ELR (cell line): ENCODE results near the gene PSMA7.
"Not testable (repeated sequence)": the region's sequence is repeated elsewhere in the genome, so short reads cannot be mapped to it uniquely, and the experiment has no call there.

Experiments
- DNase-seq: peaks from one replicate; pipeline ENCODE4 v3.0.0-alpha.2; 2015; ENCODE audit warnings: low read depth

The PSMA7 gene

DNA sequence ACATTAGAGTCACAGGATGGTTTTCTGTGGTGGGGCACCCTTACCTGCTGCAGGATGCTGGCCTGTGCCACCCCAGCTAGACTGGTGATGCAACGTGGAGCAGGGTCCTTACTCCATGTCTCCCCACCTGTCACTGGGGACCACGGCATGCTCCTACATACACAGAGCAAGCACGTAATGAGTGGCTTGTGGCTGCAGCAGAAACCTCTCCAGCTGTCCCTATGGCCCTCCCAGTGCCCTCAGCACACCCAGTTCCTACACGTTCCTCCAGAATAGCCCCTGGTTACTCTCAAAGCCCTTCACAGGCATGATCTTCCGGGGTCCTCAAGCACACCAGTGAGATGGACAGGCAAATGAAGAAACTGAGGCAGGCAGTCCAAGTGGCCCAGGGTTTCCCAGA lies 24.1 kb downstream of the PSMA7 start:
- DNase-seq: no peak

DNA sequence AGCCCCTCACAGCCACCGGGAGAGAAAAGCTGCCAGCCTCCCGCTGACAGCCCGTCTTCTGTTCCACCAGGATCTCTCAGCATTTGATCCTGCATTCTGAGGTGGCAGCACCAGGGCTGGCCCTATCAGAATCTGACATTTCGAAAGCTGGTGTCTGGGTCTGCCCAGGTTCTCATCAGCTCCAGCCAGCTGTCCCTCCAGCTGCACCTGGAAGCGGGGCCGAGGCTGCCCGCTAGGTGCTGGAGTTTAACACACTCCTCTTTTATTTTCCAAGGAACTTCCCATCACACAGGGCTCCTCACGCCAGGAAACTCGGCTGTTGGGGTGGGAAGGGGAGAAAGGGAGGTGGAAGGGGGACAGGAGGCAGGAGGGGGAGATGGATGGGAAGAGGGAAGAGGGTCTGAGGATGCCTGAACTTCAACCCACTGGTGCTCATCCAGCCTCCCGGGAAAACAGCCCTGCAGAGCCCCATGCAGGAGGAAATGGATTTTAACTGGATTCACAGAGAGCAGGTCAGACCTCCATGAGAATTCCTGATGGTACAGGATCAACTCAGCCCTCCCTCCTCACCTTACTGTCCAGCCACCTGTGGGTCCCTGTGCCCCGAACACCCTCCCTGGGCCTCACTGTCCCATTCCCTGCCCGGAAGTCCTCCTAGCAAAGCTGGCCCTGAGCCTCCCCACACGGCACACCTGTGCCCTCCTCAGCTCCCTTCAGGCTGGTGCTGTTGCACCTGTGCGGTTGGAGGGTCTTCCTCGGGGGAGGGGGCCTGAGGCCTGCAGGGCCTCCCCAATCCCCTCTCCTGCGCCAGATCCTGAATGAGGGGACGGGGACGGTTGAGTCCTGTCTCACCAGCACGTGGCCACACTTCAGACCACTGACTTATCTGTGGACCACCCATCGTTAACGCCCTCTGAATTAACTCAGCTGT lies 24.8 kb downstream of the PSMA7 start:
- DNase-seq: no peak

DNA sequence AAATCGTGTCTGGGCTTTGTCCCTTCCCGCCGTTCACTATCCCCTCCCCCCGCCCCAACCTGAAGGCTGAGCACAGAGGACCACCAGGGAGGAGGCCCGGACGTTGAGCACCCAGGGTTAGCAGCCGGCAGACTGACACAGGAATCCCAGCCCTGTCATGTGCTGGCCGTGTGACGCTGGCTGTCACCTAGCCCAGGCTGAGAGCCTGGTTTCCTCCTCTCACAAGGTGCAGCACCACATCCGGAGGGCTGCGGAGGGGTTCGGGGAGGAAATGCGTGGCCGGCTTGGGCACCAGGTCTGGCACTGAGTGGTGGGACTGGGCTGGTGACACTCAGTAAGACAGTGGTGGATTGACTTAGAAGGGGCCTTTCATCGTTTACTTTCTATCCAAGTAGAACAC lies 25.5 kb downstream of the PSMA7 start:
- no peak for DNase-seq

DNA sequence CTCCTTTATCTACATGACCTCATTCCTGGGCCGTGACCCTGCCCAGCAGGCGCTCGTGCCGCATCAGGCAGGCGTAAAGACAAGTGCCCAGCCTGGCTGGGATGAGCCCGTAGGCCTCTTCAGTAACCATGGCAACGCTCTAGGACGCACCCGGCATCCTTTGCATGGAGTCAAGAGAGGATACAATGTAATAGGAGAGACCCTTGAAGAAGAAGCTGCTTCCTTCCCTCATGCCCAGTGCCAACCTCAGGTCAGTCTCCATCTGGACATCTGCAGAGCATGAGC lies 25.9 kb downstream of the PSMA7 start:
- no peak for DNase-seq

DNA sequence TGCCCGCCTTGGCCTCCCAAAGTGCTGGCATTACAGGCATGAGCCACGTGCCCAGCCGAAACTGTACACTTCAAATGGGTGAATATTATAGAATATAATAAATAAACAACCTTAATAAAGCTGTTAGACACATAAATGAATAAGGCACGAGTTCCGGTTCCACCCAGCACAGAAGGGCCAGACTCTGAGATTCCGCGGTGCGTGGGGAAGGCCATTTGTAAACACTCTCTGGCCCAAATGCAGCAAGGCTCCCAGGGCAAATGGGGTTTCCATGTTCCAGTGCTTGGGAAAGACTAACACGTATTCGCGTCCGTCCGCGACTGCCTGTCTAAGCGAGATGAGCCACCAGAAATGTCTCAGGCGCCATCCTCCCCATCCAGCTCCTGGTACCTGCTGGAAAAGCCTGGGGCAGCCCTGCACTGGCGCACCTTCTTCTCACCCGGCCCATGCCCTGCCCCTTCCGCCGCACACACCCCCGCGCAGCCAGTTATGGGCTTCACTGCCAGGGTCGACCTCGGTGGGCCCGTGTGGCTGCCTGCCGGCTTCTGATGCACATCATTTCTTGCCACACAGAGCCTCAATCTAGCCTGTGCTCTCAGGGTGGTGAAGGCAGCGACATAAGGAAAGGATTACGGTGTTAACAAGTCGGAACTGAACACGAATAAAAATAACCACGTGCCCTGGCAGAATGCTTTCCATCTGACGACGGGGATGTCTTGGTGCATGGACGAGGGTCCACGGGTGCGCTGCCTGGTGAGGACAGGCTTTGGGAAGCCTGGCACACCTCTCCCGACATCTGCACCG lies 26.4 kb downstream of the PSMA7 start:
- no peak for DNase-seq

DNA sequence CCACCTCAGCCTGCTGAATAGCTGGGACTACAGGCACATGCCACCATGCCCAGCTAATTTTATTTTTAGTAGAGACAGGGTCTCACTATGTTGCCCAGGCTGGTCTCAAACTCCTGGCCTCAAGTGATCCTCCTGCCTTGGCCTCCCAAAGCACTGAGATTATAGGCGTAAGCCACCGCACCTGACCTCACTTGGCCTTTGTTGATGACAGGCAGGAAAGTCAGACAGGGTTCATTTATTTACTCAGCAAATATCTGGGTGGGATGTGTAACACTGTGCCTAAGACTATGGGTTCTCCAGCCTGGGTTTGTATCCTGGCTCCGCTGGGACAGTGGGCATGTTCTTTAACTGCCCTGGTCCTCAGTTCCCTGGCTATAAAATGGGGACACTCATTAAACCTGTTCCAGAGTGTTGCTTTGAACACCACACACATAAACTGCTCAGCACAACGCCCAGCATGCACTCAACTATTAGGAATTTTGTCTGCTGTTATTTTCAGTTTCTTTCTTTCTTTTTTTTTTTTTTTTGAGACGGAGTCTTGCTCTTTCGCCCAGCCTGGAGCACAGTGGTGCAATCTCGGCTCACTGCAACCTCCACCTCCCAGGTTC lies 27.3 kb downstream of the PSMA7 start:
- not testable (repeated sequence) for DNase-seq

DNA sequence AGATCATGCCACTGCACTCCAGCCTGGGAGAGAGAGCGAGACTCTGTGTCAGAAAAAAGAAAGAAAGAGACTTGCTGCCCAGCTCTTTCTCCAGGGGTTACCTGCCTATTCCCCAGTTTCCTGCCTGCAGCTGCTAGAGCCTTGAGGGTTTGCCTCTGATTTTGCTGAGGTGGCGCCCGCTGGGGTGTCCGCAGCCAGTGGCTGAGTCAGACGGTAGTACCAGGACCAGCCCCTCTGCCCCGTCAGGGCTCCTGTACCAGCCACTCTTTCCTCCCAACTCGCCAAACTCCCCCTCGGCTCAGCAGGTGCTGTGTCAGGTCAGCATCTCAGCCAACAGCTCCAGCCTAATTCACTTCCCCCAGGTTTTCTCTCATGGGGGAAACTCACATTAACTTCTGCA lies 28.3 kb downstream of the PSMA7 start:
- DNase-seq: no peak

DNA sequence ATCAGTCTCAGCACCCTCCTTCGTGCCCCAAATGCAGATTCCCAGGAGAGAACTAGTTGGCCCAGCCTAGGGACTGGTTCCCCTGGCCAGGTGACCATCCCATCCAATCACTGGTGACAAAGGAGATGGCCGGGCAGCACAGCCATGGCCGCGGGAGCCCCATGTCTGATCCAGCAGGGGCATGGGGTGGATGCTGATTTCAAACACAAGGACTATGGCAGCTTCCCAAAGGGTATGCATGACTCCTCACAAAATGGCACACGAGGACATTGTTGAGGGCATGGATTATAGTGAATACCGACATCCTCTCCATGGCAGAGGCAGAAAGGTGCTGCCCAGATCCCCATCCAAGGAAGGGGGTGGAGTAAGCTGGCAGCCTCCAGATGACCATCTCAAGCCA lies 30.8 kb downstream of the PSMA7 start:
- DNase-seq: no peak

DNA sequence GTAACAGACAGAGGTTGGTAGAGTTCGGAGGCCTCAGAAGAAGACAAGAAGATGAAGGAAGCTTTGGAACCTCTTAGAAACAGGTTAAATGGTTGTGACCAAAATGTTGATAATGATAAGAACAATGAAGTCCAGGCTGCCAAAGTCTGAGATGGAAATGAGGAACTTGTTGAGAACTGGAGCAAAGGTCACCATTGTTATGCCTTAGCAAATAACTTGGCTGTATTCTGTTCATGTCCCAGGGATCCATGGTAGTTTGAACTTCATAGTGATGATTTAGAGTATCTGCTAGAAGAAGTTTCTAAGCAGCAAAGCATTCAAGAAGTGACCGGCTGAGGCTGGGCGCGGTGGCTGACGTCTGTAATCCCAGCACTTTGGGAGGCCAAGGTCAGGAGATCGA lies 32.0 kb downstream of the PSMA7 start:
- DNase-seq: no peak

DNA sequence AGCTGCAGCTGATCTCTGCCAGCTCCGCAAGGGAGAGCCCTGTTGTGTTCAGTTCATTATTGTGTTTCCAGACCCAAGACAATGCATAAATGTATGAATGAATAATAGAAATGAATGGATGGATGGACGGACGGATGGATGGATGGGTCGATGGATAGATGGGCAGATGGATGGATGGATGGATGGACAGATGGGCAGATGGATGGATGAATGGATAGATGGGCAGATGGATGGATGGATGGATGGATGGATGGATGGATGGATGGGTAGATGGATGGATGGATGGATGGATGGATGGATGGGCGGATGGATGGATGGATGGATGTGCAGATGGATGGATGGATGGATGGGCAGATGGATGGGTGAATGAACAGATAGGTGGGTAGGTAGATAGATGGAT lies 37.6 kb downstream of the PSMA7 start:
- DNase-seq: no peak

DNA sequence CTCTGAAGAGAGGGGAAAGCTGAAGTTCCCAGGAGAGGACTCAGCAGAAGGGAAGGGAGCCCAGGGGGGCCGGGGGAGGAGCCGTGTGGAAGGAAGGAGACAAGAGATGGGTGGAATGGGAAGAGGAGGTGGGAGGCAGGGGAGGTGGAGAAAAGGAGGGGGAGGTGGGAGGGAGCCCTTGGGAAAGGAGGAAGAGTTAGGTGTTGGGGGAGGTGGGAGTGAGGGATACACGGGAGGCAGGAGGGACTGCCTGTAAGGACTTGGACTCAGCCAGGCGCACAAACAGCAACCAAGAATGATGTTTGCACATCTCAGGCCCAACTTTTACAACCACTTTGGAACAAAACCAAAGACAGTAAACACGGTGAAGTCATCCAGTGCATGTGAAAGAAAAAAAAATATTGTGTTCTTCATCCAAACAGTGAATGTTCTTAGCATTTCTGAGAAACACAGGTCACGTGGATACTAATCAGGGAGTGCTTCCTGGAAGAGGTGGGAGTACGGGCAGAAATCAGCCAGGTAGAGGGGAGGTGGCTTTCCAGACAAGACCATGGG lies 38.3 kb downstream of the PSMA7 start:
- DNase-seq: no peak

DNA sequence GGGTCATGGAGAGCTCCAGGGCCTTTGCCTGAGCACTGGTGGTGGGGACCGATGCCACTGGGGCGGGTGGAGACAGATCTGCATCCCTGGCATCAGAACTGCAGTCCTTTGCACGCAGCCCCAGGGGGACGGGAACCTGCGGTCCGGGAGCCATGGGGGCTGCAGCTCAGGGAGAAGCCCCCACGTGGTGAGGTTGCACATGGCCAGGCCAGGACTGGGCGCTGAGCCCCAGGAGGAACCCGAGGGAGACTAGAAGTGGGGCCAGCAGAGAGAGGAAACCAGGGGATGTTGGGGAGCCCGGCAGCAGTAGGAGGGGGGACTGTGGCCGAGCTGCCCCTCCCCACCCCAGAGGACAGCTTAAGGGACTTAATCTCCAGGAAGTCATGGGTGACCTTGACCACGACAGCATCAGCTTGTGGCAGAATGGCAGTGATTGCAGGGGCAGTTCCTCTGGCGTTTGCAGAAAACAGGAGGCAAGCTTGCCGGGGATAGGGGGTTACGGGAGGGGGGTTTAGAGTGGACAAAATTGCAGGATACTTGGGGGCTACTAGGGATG lies 38.9 kb downstream of the PSMA7 start:
- no peak for DNase-seq

DNA sequence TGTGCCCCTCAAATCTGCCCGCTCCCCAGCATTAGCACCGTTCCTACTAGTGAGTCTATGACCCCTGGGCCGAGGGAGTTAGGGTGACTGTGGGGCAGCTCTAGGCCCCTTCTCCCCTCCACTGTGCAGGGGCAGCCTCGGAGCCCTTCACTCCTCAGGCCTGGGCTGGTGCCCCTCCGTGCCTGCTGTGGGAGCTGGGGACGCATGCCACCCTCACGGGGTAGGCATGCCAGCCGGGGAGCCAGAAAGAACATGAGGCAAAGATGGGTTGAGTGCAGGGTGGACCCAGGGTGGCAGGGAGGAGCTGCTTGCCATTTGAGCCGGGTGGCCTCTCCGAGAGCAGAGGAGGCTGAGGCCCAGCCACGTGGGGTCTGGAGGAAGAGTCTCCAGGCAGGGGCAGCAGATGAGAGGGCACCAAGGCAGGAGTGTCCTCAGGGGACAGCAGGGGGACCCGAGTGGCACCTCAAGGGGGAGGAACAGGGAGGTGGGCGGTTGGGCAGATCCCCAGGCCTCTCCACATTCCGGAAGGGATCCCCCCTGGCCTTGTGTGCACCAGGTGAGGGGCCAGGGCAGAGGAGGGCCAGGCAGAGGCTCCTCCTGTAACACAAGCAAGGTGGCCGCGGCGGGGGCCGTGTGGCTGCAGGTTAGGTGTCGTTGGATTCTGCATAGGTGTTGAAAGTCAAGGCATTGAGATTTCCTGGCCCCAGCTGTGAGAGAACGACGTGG lies 39.5 kb downstream of the PSMA7 start:
- DNase-seq: no peak

DNA sequence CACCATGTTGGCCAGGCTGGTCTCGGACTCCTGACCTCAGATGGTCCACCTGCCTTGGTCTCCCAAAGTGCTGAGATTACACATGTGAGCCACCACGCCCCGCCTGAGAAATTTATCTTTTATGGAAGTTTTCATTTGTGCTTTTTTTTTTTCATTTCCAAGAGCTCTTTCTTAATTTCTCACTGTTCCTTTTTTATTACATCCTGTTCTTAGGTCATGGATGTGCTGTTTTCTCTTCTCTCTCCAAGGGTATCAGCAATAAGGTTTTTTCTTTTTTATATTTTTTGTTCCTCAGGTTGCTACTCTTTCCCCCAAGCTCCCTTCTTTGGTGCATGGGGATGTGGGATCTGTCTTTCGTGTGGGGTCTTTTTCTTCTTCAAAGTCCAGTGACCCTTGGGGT lies 42.1 kb downstream of the PSMA7 start:
- no peak for DNase-seq

DNA sequence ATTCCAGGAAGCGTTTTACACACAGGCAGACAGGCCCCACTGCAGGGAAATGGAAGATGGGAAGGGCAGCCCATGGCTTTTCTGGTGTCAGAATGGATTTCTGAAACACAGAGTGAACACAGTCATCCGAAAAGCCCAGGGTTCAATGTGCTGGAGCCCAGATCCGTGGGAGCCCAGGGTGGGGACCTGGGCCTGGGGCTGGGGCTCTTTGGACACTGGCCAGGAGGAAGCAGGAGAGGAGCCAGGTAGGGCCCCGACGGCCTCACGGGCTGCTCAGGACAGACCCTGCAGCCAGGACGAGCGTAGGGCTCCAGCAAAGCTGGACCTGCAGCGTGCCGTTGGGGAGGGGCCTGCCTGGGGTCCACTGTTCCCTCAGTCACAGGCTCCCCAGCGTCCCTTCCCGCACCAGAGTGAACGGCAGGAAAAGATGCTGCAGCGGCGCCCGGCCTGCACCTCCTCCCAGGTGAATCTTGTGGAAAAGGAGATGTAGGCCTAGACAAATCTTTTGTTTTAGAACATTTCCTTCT lies 45.2 kb downstream of the PSMA7 start:
- no peak for DNase-seq

DNA sequence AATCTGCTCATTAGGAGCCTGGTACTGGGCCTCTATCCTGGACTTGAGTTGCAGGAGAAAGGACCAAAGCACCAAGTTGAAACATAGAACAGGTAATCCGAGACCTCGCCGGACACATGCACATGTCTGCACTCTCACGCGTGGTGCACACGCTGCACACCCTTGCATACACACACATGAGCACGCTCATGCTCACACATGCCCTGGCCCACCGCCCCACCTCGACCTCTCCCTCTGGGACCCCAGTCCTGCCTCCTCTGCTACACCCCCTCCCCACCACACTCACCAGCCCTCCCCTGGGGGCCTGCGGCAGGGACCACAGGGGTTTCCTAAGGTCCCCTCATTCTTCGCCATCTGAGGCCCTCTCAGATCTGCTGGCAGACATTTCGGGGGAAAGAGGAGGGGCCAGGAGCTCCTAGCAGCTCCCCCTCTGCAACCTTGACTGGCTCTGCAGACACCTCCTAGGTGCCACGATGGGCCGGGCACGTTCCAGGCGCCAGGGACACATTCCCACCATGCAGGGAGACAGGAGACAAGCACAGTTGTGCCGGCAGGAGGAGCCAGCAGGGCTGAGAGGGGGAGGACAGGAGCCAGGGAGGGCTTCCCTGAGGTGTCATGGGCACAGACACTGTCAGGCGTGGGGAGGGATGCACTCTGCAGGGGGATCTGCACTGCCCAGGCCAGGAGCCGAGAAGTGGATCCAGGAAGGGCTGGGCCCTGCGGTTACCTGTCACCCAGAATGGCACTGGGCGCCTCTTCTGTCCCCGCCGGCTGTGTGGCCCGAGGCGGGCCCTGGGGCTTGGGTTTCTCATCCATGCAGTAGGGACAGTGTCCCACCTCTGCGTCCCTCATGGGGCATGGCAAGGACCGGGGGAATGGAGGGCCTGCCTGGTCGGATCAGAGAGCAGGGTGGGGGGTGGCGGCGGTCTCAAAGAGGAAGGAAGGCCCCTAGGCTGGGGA lies 46.5 kb downstream of the PSMA7 start:
- DNase-seq: no peak

DNA sequence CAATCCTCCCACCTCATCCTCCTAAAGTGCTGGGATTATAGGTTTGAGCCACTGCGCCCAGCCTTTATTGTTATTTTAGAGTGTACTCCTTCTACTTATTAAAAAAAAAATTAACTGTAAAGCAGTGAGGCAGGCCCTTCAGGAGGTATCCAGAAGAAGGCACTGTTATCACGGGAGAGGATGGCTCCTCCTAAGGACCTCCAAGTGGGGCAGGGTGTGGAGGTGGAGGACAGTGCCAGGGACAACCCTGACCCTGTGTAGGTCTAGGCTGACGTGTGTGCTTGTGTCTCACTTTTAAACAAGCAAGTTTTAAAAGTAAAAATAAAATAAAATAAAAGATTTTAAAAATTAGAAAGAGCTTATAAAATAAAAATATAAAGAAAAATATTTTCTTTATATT lies 53.8 kb downstream of the PSMA7 start:
- DNase-seq: no peak

DNA sequence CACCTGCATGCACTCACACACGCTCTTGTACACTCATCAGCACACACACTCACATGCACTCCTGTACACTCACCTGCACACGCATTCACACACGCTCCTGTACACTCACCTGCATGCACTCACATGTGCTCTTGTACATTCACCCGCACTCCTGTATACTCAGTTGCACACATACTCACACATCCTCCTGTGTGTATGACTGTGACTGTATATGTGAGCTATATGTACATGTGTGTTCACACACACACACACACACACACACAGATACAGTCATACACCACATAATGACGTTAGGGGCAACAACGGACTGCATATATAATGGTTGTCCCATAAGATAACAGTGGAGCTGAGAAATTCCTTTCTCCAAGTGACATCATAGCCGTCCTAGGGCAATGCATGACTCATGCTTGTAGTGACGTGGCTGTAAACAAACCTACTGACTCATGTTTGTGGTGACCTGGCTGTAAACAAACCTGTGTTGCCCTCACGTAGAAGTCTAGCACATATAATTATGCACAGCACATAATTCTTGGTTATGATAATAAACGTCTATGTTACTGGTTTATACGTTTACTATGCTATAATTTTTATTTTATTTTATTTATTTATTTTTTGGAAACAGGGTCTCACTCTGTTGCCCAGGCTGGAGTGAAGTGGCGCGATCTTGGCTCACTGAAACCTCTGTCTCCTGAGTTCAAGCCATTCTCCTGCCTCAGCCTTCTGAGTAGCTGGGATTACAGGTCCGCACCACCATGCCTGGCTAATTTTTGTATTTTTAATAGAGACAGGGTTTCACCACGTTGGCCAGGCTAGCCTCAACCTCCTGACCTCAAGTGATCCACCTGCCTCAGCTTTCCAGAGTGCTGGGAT lies 54.7 kb downstream of the PSMA7 start:
- DNase-seq: peak; percentile 100

DNA sequence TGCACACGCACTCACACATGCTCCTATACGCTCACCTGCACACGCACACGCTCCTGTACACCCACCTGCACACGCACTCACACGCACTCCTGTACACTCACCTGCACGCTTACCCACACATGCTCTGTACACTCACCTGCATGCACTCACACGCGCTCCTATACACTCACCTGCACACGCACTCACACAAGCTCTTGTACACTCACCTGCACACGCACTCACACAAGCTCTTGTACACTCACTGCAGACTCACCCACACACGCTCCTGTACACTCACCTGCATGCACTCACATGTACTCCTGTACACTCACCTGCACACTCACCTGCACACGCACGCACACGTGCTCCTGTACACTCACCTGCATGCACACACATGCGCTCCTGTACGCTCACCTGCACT lies 55.6 kb downstream of the PSMA7 start:
- DNase-seq: no peak
